HEK293 (cell line): ENCODE measurements around the gene VCL.

Source experiments
- BCL11B ChIP-seq: fragments of 450-650 bp; formaldehyde crosslinking; IDR thresholded peaks from 2 replicates; pipeline ENCODE4 v1.5.1; 2016; ENCODE audit warnings: low read depth, missing biosample characterization, missing genetic modification characterization
- GFI1B ChIP-seq: fragments of 450-650 bp; formaldehyde crosslinking; IDR thresholded peaks from 2 replicates; pipeline ENCODE4 v1.5.1; 2016; ENCODE audit warnings: missing biosample characterization, missing genetic modification characterization
- KLF9 ChIP-seq: fragments of 450-650 bp; formaldehyde crosslinking; IDR thresholded peaks from 2 replicates; pipeline ENCODE4 v1.5.1; 2016; ENCODE audit warnings: missing biosample characterization, missing genetic modification characterization, low read depth
- REPIN1 ChIP-seq: fragments of 450-650 bp; formaldehyde crosslinking; IDR thresholded peaks from 2 replicates; pipeline ENCODE4 v1.5.1; 2017; ENCODE audit warnings: missing biosample characterization, missing genetic modification characterization, low read depth
- SCRT1 ChIP-seq: fragments of 450-650 bp; formaldehyde crosslinking; IDR thresholded peaks from 2 replicates; pipeline ENCODE4 v1.5.1; 2016; ENCODE audit warnings: missing biosample characterization, missing genetic modification characterization, borderline replicate concordance
- SP2 ChIP-seq: fragments of 450-650 bp; formaldehyde crosslinking; IDR thresholded peaks from 2 replicates; pipeline ENCODE4 v1.5.1; 2016; ENCODE audit warnings: missing biosample characterization, missing genetic modification characterization
- WT1 ChIP-seq: fragments of 450-650 bp; formaldehyde crosslinking; IDR thresholded peaks from 2 replicates; pipeline ENCODE4 v1.5.1; 2016; ENCODE audit warnings: missing biosample characterization, missing genetic modification characterization
- ZFHX2 ChIP-seq: fragments of 450-650 bp; formaldehyde crosslinking; conservative IDR thresholded peaks from 2 replicates; pipeline ENCODE4 v1.5.1; 2016; ENCODE audit warnings: missing biosample characterization, missing genetic modification characterization
- ZNF10 ChIP-seq: fragments of 450-650 bp; formaldehyde crosslinking; IDR thresholded peaks from 2 replicates; pipeline ENCODE4 v1.5.1; 2017; ENCODE audit warnings: missing biosample characterization, missing genetic modification characterization
- ZNF140 ChIP-seq: fragments of 450-650 bp; formaldehyde crosslinking; IDR thresholded peaks from 2 replicates; pipeline ENCODE4 v1.5.1; 2016; ENCODE audit warnings: missing biosample characterization, missing genetic modification characterization
- ZNF155 ChIP-seq: fragments of 450-650 bp; formaldehyde crosslinking; IDR thresholded peaks from 2 replicates; pipeline ENCODE4 v1.5.1; 2016; ENCODE audit warnings: missing biosample characterization, missing genetic modification characterization
- ZNF19 ChIP-seq: fragments of 450-650 bp; formaldehyde crosslinking; IDR thresholded peaks from 2 replicates; pipeline ENCODE4; 2016; ENCODE audit warnings: missing biosample characterization, missing genetic modification characterization, low read depth
- ZNF2 ChIP-seq: fragments of 450-650 bp; formaldehyde crosslinking; IDR thresholded peaks from 2 replicates; pipeline ENCODE4 v1.5.1; 2016; ENCODE audit warnings: missing biosample characterization, missing genetic modification characterization
- ZNF221 ChIP-seq: fragments of 450-650 bp; formaldehyde crosslinking; IDR thresholded peaks from 2 replicates; pipeline ENCODE4 v1.5.1; 2017; ENCODE audit warnings: missing biosample characterization, missing genetic modification characterization, borderline replicate concordance
- ZNF248 ChIP-seq: fragments of 450-650 bp; formaldehyde crosslinking; IDR thresholded peaks from 2 replicates; pipeline ENCODE4 v1.5.1; 2017; ENCODE audit warnings: missing biosample characterization, missing genetic modification characterization
- ZNF302 ChIP-seq: fragments of 450-650 bp; formaldehyde crosslinking; IDR thresholded peaks from 2 replicates; pipeline ENCODE4 v1.5.1; 2016; ENCODE audit warnings: missing biosample characterization, missing genetic modification characterization, low read depth
- ZNF37A ChIP-seq: fragments of 450-650 bp; IDR thresholded peaks from 2 replicates; pipeline ENCODE4 v1.5.1; 2018; ENCODE audit warnings: missing biosample characterization, missing genetic modification characterization
- ZNF391 ChIP-seq: fragments of 450-650 bp; formaldehyde crosslinking; IDR thresholded peaks from 2 replicates; pipeline ENCODE4 v1.5.1; 2016; ENCODE audit warnings: low read depth, missing biosample characterization, missing genetic modification characterization, borderline replicate concordance
- ZNF394 ChIP-seq: fragments of 450-650 bp; formaldehyde crosslinking; IDR thresholded peaks from 2 replicates; pipeline ENCODE4 v1.5.1; 2016; ENCODE audit warnings: missing biosample characterization, missing genetic modification characterization, mild to moderate bottlenecking, moderate library complexity, borderline replicate concordance
- ZNF416 ChIP-seq: fragments of 450-650 bp; formaldehyde crosslinking; IDR thresholded peaks from 2 replicates; pipeline ENCODE4 v1.5.1; 2016; ENCODE audit warnings: missing biosample characterization, missing genetic modification characterization
- ZNF510 ChIP-seq: fragments of 450-650 bp; formaldehyde crosslinking; IDR thresholded peaks from 2 replicates; pipeline ENCODE4 v1.5.1; 2018; ENCODE audit warnings: mild to moderate bottlenecking, missing genetic modification characterization, missing biosample characterization; ENCODE audit not compliant: insufficient replicate concordance
- ZNF514 ChIP-seq: fragments of 450-650 bp; formaldehyde crosslinking; IDR thresholded peaks from 2 replicates; pipeline ENCODE4 v1.5.1; 2016; ENCODE audit warnings: missing biosample characterization, missing genetic modification characterization
- ZNF521 ChIP-seq: fragments of 450-650 bp; formaldehyde crosslinking; IDR thresholded peaks from 2 replicates; pipeline ENCODE4 v1.5.1; 2017; ENCODE audit warnings: missing biosample characterization, mild to moderate bottlenecking, missing genetic modification characterization
- ZNF548 ChIP-seq: fragments of 450-650 bp; formaldehyde crosslinking; IDR thresholded peaks from 2 replicates; pipeline ENCODE4 v1.5.1; 2016; ENCODE audit warnings: missing biosample characterization, missing genetic modification characterization
- ZNF561 ChIP-seq: fragments of 450-650 bp; IDR thresholded peaks from 2 replicates; pipeline ENCODE4 v1.5.1; 2018; ENCODE audit warnings: missing biosample characterization, missing genetic modification characterization, borderline replicate concordance
- ZNF596 ChIP-seq: fragments of 450-650 bp; IDR thresholded peaks from 2 replicates; pipeline ENCODE4 v1.5.0; 2018; ENCODE audit warnings: missing biosample characterization, mild to moderate bottlenecking, missing genetic modification characterization, moderate library complexity
- ZNF776 ChIP-seq: fragments of 450-650 bp; formaldehyde crosslinking; IDR thresholded peaks from 2 replicates; pipeline ENCODE4 v1.5.0; 2017; ENCODE audit warnings: missing biosample characterization, missing genetic modification characterization, borderline replicate concordance
- ZNF843 ChIP-seq: fragments of 450-650 bp; formaldehyde crosslinking; IDR thresholded peaks from 2 replicates; pipeline ENCODE4 v1.5.1; 2016; ENCODE audit warnings: missing biosample characterization, missing genetic modification characterization
- ZSCAN16 ChIP-seq: fragments of 450-650 bp; formaldehyde crosslinking; IDR thresholded peaks from 2 replicates; pipeline ENCODE4 v1.5.1; 2016; ENCODE audit warnings: missing biosample characterization, missing genetic modification characterization
- ZSCAN23 ChIP-seq: fragments of 450-650 bp; formaldehyde crosslinking; IDR thresholded peaks from 2 replicates; pipeline ENCODE4 v1.5.1; 2016; ENCODE audit warnings: missing biosample characterization, missing genetic modification characterization
- TF ChIP-seq, protein P1 (sequence below): fragments of 450-650 bp; formaldehyde crosslinking; IDR thresholded peaks from 2 replicates; pipeline ENCODE4 v1.5.1; 2016; ENCODE audit warnings: missing biosample characterization, missing genetic modification characterization
- TF ChIP-seq, protein P2 (sequence below): fragments of 450-650 bp; formaldehyde crosslinking; IDR thresholded peaks from 2 replicates; pipeline ENCODE4 v1.5.1; 2016; ENCODE audit warnings: missing biosample characterization, missing genetic modification characterization
- TF ChIP-seq, protein P3 (sequence below): fragments of 450-650 bp; formaldehyde crosslinking; IDR thresholded peaks from 2 replicates; pipeline ENCODE4 v1.5.1; 2017; ENCODE audit warnings: missing biosample characterization, missing genetic modification characterization
- TF ChIP-seq, protein P4 (sequence below): fragments of 450-650 bp; formaldehyde crosslinking; IDR thresholded peaks from 2 replicates; pipeline ENCODE4 v1.5.1; 2016; ENCODE audit warnings: missing biosample characterization, missing genetic modification characterization, low read depth

VCL gene

DNA sequence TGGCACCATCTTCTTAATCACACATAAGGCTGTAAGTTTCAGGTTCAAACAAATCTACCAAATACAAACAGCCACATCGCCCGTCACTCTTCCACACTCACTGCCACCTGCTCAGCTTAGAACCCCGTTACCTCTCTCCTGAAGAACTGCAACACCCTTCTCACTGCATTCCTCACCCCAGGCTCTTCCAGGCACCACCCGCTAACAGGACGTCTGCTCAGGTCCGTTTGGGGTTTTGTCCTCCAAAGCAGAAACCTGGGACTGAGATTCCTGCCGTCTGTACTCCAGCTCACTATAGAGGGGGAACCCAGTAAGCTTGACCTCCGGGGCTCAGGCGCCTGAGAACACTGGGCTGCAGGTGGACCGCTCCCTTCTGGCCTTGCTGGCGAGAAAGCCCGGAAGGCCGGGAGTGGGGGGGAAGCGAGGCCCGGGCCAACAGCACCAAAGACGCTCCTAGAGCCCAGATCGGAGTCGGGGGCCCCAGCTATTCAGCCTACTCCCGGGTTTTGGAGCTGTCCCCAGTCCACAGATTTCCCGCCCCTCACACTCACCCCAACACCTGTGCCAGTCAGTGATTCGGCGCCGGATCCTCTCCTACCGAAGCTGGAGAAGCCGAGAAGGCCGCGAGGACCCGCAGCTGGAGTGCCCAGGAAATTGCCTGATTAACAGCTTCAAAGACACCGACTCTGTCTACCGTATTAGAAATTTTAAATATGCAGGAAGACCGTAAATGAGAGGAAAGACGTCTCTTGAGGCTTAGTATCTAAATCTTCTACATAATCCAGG is 152.5 kb downstream of the VCL start, which contains the start of gene AP3M1 (continued):
- TF ChIP-seq, protein P1, sequence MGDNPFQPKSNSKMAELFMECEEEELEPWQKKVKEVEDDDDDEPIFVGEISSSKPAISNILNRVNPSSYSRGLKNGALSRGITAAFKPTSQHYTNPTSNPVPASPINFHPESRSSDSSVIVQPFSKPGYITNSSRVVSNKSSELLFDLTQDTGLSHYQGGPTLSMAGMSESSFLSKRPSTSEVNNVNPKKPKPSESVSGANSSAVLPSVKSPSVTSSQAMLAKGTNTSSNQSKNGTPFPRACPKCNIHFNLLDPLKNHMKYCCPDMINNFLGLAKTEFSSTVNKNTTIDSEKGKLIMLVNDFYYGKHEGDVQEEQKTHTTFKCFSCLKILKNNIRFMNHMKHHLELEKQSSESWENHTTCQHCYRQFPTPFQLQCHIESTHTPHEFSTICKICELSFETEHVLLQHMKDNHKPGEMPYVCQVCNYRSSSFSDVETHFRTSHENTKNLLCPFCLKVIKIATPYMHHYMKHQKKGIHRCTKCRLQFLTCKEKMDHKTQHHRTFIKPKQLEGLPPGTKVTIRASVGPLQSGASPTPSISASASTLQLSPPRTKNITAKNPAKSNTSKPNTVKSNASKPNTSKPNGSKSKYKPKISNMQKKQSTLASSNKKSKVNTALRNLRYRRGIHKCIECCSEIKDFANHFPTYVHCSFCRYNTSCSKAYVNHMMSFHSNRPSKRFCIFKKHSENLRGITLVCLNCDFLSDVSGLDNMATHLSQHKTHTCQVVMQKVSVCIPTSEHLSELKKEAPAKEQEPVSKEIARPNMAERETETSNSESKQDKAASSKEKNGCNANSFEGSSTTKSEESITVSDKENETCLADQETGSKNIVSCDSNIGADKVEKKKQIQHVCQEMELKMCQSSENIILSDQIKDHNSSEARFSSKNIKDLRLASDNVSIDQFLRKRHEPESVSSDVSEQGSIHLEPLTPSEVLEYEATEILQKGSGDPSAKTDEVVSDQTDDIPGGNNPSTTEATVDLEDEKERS (tag by site-specific recombination) = no peak
- no peak for TF ChIP-seq ZNF510
- TF ChIP-seq ZNF596 = no peak
- TF ChIP-seq, protein P2, sequence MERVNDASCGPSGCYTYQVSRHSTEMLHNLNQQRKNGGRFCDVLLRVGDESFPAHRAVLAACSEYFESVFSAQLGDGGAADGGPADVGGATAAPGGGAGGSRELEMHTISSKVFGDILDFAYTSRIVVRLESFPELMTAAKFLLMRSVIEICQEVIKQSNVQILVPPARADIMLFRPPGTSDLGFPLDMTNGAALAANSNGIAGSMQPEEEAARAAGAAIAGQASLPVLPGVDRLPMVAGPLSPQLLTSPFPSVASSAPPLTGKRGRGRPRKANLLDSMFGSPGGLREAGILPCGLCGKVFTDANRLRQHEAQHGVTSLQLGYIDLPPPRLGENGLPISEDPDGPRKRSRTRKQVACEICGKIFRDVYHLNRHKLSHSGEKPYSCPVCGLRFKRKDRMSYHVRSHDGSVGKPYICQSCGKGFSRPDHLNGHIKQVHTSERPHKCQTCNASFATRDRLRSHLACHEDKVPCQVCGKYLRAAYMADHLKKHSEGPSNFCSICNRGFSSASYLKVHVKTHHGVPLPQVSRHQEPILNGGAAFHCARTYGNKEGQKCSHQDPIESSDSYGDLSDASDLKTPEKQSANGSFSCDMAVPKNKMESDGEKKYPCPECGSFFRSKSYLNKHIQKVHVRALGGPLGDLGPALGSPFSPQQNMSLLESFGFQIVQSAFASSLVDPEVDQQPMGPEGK (tag by site-specific recombination) = peak; percentile 38; the same call in 1 of the 2 replicates
- no peak for TF ChIP-seq ZNF221
- TF ChIP-seq, protein P3, sequence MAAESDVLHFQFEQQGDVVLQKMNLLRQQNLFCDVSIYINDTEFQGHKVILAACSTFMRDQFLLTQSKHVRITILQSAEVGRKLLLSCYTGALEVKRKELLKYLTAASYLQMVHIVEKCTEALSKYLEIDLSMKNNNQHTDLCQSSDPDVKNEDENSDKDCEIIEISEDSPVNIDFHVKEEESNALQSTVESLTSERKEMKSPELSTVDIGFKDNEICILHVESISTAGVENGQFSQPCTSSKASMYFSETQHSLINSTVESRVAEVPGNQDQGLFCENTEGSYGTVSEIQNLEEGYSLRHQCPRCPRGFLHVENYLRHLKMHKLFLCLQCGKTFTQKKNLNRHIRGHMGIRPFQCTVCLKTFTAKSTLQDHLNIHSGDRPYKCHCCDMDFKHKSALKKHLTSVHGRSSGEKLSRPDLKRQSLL (tag by site-specific recombination) = peak; percentile 64
- TF ChIP-seq ZNF416 = no peak
- no peak for TF ChIP-seq ZNF140 (tag by site-specific recombination)
- TF ChIP-seq ZNF514 = no peak
- TF ChIP-seq GFI1B (tag by site-specific recombination) = no peak
- TF ChIP-seq SCRT1 (tag by site-specific recombination) = 0 out of 2 replicates have a peak, but pooled peaks have one; percentile 8
- TF ChIP-seq ZNF391 (tag by site-specific recombination) = no peak
- TF ChIP-seq ZSCAN23 (tag by site-specific recombination) = 0 out of 2 replicates have a peak, but pooled peaks have one; percentile 11
- no peak for TF ChIP-seq ZNF19
- no peak for TF ChIP-seq ZNF155 (tag by site-specific recombination)
- no peak for TF ChIP-seq ZNF10
- TF ChIP-seq ZNF776 (tag by site-specific recombination) = no peak
- no peak for TF ChIP-seq ZNF302 (tag by site-specific recombination)
- TF ChIP-seq ZNF394 (tag by site-specific recombination) = peak; percentile 87
- no peak for TF ChIP-seq ZNF521 (tag by site-specific recombination)
- TF ChIP-seq ZFHX2 = no peak
- TF ChIP-seq ZNF548 (tag by site-specific recombination) = no peak
- TF ChIP-seq ZNF37A = no peak
- no peak for TF ChIP-seq WT1 (tag by site-specific recombination)
- TF ChIP-seq ZNF2 (tag by site-specific recombination) = no peak; the same call in 1 of the 2 replicates
- TF ChIP-seq, protein P4, sequence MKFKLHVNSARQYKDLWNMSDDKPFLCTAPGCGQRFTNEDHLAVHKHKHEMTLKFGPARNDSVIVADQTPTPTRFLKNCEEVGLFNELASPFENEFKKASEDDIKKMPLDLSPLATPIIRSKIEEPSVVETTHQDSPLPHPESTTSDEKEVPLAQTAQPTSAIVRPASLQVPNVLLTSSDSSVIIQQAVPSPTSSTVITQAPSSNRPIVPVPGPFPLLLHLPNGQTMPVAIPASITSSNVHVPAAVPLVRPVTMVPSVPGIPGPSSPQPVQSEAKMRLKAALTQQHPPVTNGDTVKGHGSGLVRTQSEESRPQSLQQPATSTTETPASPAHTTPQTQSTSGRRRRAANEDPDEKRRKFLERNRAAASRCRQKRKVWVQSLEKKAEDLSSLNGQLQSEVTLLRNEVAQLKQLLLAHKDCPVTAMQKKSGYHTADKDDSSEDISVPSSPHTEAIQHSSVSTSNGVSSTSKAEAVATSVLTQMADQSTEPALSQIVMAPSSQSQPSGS (tag by site-specific recombination) = no peak
- no peak for TF ChIP-seq KLF9 (tag by site-specific recombination)
- no peak for TF ChIP-seq ZSCAN16 (tag by site-specific recombination)
- TF ChIP-seq BCL11B (tag by site-specific recombination) = no peak
- no peak for TF ChIP-seq ZNF248 (tag by site-specific recombination)
- no peak for TF ChIP-seq SP2 (tag by site-specific recombination)
- no peak for TF ChIP-seq ZNF843 (tag by site-specific recombination)
- TF ChIP-seq REPIN1 (tag by site-specific recombination) = no peak
- TF ChIP-seq ZNF561 (tag by site-specific recombination) = peak; percentile 79
